Liver (tissue), 9 donors: Measurements from ENCODE around the gene C7orf57. TPM values are rescaled to one million over a fixed set of nuclear protein-coding genes. Genes with fewer than 3 reads are reported as not detected.

ENCODE experiments used
- DNase-seq: peaks from one replicate; pipeline ENCODE4 v3.0.0-alpha.2; 2017; ENCODE audit warnings: low spot score
- H3K27ac ChIP-seq, 2 donors: one replicate each; pipeline ENCODE4 v1.7.0; 2013; ENCODE audit warnings: inconsistent platforms in 2 of 2, low read length in 2 of 2, control low read depth in 1 of 2, low read depth in 1 of 2, mild to moderate bottlenecking in 1 of 2
- H3K27me3 ChIP-seq, 4 donors: one replicate each; pipeline versions ENCODE4 v1.6.1 to v1.7.0; 2013; ENCODE audit warnings: low read length in 3 of 4, inconsistent platforms in 1 of 4, mild to moderate bottlenecking in 1 of 4, moderate library complexity in 1 of 4; ENCODE audit not compliant: control insufficient read depth in 4 of 4, insufficient read depth in 4 of 4
- H3K36me3 ChIP-seq, 4 donors: one replicate each; pipeline versions ENCODE4 v1.6.1 to v1.7.0; 2013; ENCODE audit warnings: low read length in 3 of 4, mild to moderate bottlenecking in 3 of 4, low read depth in 1 of 4, moderate library complexity in 1 of 4; ENCODE audit not compliant: control insufficient read depth in 4 of 4, insufficient read depth in 3 of 4
- H3K4me1 ChIP-seq, 4 donors: one replicate each; pipeline versions ENCODE4 v1.6.1 to v1.7.0; 2013; ENCODE audit warnings: low read length in 3 of 4, mild to moderate bottlenecking in 3 of 4, moderate library complexity in 1 of 4; ENCODE audit not compliant: control insufficient read depth in 4 of 4, insufficient read depth in 4 of 4
- H3K4me3 ChIP-seq, 3 donors: one replicate each; pipeline versions ENCODE4 v1.6.1 to v1.7.0; 2013; ENCODE audit warnings: low read length in 3 of 3, control low read depth in 1 of 3, low read depth in 1 of 3, mild to moderate bottlenecking in 1 of 3
- H3K9ac ChIP-seq, 2 donors: one replicate each; pipeline ENCODE4 v1.7.0; 2013; ENCODE audit warnings: low read length in 2 of 2, mild to moderate bottlenecking in 2 of 2, moderate library complexity in 2 of 2, control low read depth in 1 of 2, low read depth in 1 of 2
- H3K9me3 ChIP-seq, 4 donors: one replicate each; pipeline versions ENCODE4 v1.6.1 to v1.7.0; 2013; ENCODE audit warnings: low read length in 3 of 4; ENCODE audit not compliant: control insufficient read depth in 4 of 4
- ATF3 ChIP-seq: IDR thresholded peaks from 2 replicates; pipeline ENCODE4 v1.6.1; 2016; ENCODE audit warnings: antibody characterized with exemption
- CTCF ChIP-seq: fragments of 150-350 bp; IDR thresholded peaks from 2 replicates; pipeline ENCODE4 v1.5.1; 2017; ENCODE audit warnings: improper control_type of control experiment, low read depth, low read length; ENCODE audit not compliant: missing input control
- EGR1 ChIP-seq, 2 donors: IDR thresholded peaks; 2 replicates each; pipeline ENCODE4 v1.6.1; 2016 to 2018; ENCODE audit warnings: antibody characterized with exemption in 2 of 2, low read depth in 2 of 2
- FOXA1 ChIP-seq: IDR thresholded peaks from 2 replicates; pipeline ENCODE4 v1.6.1; 2016; ENCODE audit warnings: antibody characterized with exemption
- GABPA ChIP-seq, 2 donors: IDR thresholded peaks in 1 of 2; conservative IDR thresholded peaks in 1 of 2; 2 replicates each; pipeline ENCODE4 v1.6.1; 2016; ENCODE audit warnings: antibody characterized with exemption in 2 of 2, mild to moderate bottlenecking in 1 of 2, moderate library complexity in 1 of 2
- HNF4G ChIP-seq: IDR thresholded peaks from 2 replicates; pipeline ENCODE4 v1.6.1; 2016; ENCODE audit warnings: antibody characterized with exemption
- JUND ChIP-seq, 2 donors: IDR thresholded peaks; 2 replicates each; pipeline ENCODE4 v1.6.1; 2016; ENCODE audit warnings: antibody characterized with exemption in 2 of 2
- MAX ChIP-seq: IDR thresholded peaks from 2 replicates; pipeline ENCODE4 v1.6.1; 2016; ENCODE audit warnings: antibody characterized with exemption
- NR2F2 ChIP-seq: IDR thresholded peaks from 2 replicates; pipeline ENCODE4 v1.6.1; 2016; ENCODE audit warnings: antibody characterized with exemption
- RAD21 ChIP-seq, 2 donors: IDR thresholded peaks; 2 replicates each; pipeline ENCODE4 v1.6.1; 2016; ENCODE audit warnings: antibody characterized with exemption in 2 of 2, mild to moderate bottlenecking in 2 of 2
- RXRA ChIP-seq, 2 donors: IDR thresholded peaks; 2 replicates each; pipeline ENCODE4 v1.6.1; 2017 to 2018; ENCODE audit warnings: antibody characterized with exemption in 2 of 2, mild to moderate bottlenecking in 1 of 2
- SP1 ChIP-seq: IDR thresholded peaks from 2 replicates; pipeline ENCODE4 v1.6.1; 2018; ENCODE audit warnings: antibody characterized with exemption, mild to moderate bottlenecking
- TAF1 ChIP-seq: conservative IDR thresholded peaks from 2 replicates; pipeline ENCODE4 v1.6.1; 2016; ENCODE audit warnings: antibody characterized with exemption, mild to moderate bottlenecking
- WGBS: extraction: QIAGEN DNeasy Blood & Tissue Kit; methylation state at CpG from one replicate; pipeline ENCODE4 v1.1.7; 2013; 5-methylcytosine and 5-hydroxymethylcytosine counted together
- polyA plus RNA-seq, 2 donors: library from polyadenylated mRNA; stranded (reverse) in 1 of 2; unstranded in 1 of 2; fragments of 200-250 nt in 1 of 2; fragments of >200 nt in 1 of 2; fragmentation: Nextera tagmentation in 1 of 2; extraction: Ambion mirVana in 1 of 2; gene quantifications; one replicate each; pipeline versions ENCODE4 v1.2.1 to v1.2.3, GENCODE V29; 2013 to 2015
- total RNA-seq, 2 donors: library from RNA; depleted of rRNA; stranded (reverse); fragments of >200 nt; gene quantifications; one replicate each; pipeline ENCODE4 v1.2.3, GENCODE V29; 2014
- TF ChIP-seq, protein P1 (sequence below): IDR thresholded peaks from 2 replicates; pipeline ENCODE4 v1.6.1; 2016; ENCODE audit warnings: antibody characterized with exemption
- TF ChIP-seq, protein P2 (sequence below): IDR thresholded peaks from 2 replicates; pipeline ENCODE4 v1.6.1; 2016; ENCODE audit warnings: antibody characterized with exemption, mild to moderate bottlenecking
- donor health status: healthy.
- donor health status: healthy.
- donor health status: healthy.
- donor health status: healthy.
- donor health status: healthy.

C7orf57 gene
- total and polyA plus RNA-seq, 4 donors, result not detected

DNA sequence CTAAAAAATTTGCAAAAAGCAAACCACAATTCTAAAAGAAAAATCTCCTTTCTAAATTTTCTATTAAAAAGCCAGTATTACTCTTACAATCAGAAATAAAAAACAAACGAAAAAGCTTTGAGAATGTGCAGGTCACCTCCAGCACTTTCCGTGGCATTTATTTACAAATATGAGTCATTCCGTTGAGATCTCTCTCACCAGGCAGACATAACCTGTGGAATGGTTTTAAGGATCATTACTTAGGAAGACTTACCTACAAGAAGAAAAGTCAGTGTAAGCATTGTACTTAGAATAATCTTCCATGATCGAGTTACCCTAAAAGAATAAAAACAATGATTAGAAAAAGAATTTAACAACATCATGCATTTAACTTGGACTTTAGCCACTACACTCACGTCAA is 9.7 kb upstream of the C7orf57 start:
- no peaks in the 10 kb centered on the region for H3K4me1 ChIP-seq
- H3K36me3 ChIP-seq, result no peaks in the 10 kb centered on the region
- TF ChIP-seq, protein P1, sequence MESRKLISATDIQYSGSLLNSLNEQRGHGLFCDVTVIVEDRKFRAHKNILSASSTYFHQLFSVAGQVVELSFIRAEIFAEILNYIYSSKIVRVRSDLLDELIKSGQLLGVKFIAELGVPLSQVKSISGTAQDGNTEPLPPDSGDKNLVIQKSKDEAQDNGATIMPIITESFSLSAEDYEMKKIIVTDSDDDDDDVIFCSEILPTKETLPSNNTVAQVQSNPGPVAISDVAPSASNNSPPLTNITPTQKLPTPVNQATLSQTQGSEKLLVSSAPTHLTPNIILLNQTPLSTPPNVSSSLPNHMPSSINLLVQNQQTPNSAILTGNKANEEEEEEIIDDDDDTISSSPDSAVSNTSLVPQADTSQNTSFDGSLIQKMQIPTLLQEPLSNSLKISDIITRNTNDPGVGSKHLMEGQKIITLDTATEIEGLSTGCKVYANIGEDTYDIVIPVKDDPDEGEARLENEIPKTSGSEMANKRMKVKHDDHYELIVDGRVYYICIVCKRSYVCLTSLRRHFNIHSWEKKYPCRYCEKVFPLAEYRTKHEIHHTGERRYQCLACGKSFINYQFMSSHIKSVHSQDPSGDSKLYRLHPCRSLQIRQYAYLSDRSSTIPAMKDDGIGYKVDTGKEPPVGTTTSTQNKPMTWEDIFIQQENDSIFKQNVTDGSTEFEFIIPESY, result no peak
- TF ChIP-seq NR2F2, result no peak
- no peak for TF ChIP-seq RAD21 (IDR thresholded peaks at IDR 0.05)
- no peak for TF ChIP-seq GABPA (IDR thresholded peaks at IDR 0.05 in 1 of 2, conservative IDR thresholded peaks at IDR 0.05 in 1 of 2)
- no peak for TF ChIP-seq SP1
- no peak for TF ChIP-seq HNF4G
- TF ChIP-seq, protein P2, sequence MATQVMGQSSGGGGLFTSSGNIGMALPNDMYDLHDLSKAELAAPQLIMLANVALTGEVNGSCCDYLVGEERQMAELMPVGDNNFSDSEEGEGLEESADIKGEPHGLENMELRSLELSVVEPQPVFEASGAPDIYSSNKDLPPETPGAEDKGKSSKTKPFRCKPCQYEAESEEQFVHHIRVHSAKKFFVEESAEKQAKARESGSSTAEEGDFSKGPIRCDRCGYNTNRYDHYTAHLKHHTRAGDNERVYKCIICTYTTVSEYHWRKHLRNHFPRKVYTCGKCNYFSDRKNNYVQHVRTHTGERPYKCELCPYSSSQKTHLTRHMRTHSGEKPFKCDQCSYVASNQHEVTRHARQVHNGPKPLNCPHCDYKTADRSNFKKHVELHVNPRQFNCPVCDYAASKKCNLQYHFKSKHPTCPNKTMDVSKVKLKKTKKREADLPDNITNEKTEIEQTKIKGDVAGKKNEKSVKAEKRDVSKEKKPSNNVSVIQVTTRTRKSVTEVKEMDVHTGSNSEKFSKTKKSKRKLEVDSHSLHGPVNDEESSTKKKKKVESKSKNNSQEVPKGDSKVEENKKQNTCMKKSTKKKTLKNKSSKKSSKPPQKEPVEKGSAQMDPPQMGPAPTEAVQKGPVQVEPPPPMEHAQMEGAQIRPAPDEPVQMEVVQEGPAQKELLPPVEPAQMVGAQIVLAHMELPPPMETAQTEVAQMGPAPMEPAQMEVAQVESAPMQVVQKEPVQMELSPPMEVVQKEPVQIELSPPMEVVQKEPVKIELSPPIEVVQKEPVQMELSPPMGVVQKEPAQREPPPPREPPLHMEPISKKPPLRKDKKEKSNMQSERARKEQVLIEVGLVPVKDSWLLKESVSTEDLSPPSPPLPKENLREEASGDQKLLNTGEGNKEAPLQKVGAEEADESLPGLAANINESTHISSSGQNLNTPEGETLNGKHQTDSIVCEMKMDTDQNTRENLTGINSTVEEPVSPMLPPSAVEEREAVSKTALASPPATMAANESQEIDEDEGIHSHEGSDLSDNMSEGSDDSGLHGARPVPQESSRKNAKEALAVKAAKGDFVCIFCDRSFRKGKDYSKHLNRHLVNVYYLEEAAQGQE, result no peak
- no peak for TF ChIP-seq RXRA (IDR thresholded peaks at IDR 0.05)
- no peak for TF ChIP-seq CTCF
- no peak for TF ChIP-seq ATF3
- no peak for TF ChIP-seq TAF1
- TF ChIP-seq JUND (IDR thresholded peaks at IDR 0.05), result no peak
- no peak for TF ChIP-seq EGR1 (IDR thresholded peaks at IDR 0.05; ENCODE audit: low read depth in 2 of 2)
- TF ChIP-seq MAX, result no peak
- no peak for TF ChIP-seq FOXA1
- H3K4me3 ChIP-seq, result no peak overlapping the region
- no peak overlapping the region for H3K27ac ChIP-seq
- WGBS, result 56% methylated on average over 5 of the region's 5 CpGs
- peaks cover 0 to 3% (median 0%) of the 10 kb centered on the region in 4 donors for H3K27me3 ChIP-seq
- peaks cover 0 to 16% (median 0%) of the 10 kb centered on the region in 4 donors for H3K9me3 ChIP-seq
- no peak overlapping the region for H3K9ac ChIP-seq
- DNase-seq, result no peak

GRCh38 chr7:48028938-48029337 is 6.4 kb upstream of the C7orf57 start, which contains the start of gene SUN3:
TSS of gene SUN3 (minus strand) at chr7:48029107. CDS start at chr7:48028938, 169 bp downstream.
- H3K27me3 ChIP-seq, result peaks cover 0 to 3% (median 0%) of the 10 kb centered on the region in 4 donors
- no peak within 1 kb of the TSS for H3K4me3 ChIP-seq
- H3K9ac ChIP-seq, result no peak within 1 kb of the TSS
- DNase-seq, result no peak
- H3K36me3 ChIP-seq, result no peaks in the 10 kb centered on the region
- 89% methylated on average over 6 of the region's 6 CpGs for WGBS
- no peak within 1 kb of the TSS for H3K27ac ChIP-seq
- no peaks in the 10 kb centered on the region for H3K4me1 ChIP-seq
- TF ChIP-seq CTCF, result no peak
- TF ChIP-seq JUND (IDR thresholded peaks at IDR 0.05), result no peak
- TF ChIP-seq RAD21 (IDR thresholded peaks at IDR 0.05), result no peak
- TF ChIP-seq RXRA (IDR thresholded peaks at IDR 0.05), result no peak
- no peak for TF ChIP-seq FOXA1
- TF ChIP-seq MAX, result no peak
- peaks cover 0 to 10% (median 0%) of the 10 kb centered on the region in 4 donors for H3K9me3 ChIP-seq
